Stimulated activated effector memory CD8-positive, alpha-beta T cell treated with anti-CD3 and anti-CD28 coated beads, Interleukin-12 subunit alpha, Interleukin-12 subunit beta, amount 100 ng/mL, for 72 hours (primary cell): ENCODE data around the gene BRSK2.

ENCODE experiments used
- ATAC-seq: fragments of 150-1000 bp; cut with Tn5 transposase; 2 replicates; pipeline ENCODE4 v1.10.0; 2021
- DNase-seq, 2 donors: peaks; one replicate each; pipeline ENCODE4 v3.0.0; 2021 to 2022; ENCODE audit warnings: low spot score in 2 of 2
- H3K27ac Mint-ChIP-seq: one replicate; pipeline ENCODE4 v1.8.0; 2022; ENCODE audit warnings: mild to moderate bottlenecking, mixed read lengths
- H3K36me3 Mint-ChIP-seq: one replicate; pipeline ENCODE4 v1.8.0; 2022; ENCODE audit warnings: mild to moderate bottlenecking, mixed read lengths
- H3K4me1 Mint-ChIP-seq: one replicate; pipeline ENCODE4 v1.8.0; 2022; ENCODE audit warnings: mixed read lengths
- H3K4me3 Mint-ChIP-seq: one replicate; pipeline ENCODE4 v1.8.0; 2022; ENCODE audit warnings: mild to moderate bottlenecking, mixed read lengths
- H3K9me3 Mint-ChIP-seq: one replicate; pipeline ENCODE4 v1.8.0; 2022; ENCODE audit warnings: mixed read lengths

Gene BRSK2

DNA sequence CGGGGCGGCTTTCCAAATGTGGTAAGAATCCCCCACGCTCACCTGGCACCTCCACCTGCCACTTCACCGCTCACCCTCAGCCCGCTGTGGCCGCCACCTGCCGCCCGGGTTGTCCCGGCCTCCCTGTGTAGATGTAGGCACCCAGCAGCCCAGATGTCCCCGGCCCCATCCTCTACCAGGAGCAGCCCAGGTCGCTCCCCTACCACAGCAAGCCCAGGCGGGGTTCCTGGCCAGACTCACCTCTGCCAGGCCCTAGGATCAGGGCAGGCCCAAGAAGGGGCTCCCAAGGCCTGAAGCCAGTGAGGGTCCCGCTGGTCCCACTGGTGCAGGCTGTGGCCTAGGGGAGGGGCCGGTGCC is 69.5 kb downstream of the BRSK2 start:
- ATAC-seq (no peak), DNase-seq (no peak)
- Mint-ChIP-seq H3K36me3 (no peaks in the 10 kb centered on the region), H3K4me1 (no peaks in the 10 kb centered on the region), H3K9me3 (no peaks in the 10 kb centered on the region), H3K27ac (no peak overlapping the region), H3K4me3 (no peak overlapping the region)

DNA sequence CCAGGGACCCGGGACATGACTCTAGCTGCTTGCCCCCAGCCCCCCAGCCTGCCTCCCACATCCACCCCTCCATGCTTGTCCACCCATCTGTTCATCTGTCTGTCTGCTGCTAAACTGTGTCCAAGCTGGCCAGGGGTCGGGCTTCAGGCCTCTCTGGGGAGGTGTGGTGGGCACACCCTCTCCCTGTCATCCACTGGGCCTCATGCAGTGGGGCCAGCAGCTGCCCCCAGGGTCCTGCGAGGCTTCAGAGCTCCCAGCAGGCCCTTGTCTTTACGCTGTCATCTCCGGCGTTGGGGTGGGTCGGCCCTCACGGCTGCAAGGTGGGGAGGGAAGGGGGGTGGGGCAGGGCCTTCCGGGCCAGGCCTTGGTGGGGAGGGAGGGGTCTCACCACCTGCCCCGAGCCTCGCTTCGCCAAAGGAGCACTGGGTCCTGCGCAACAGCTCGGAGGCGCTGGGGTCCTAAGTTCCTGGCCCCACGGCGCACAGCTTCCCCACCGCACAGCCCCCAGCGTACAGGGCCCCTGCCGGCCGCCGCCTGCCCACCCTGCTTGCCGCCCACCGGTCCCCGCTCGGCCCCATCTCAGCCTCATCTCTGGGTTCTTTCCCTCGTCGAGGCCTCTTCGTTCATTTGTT is 70.1 kb downstream of the BRSK2 start:
- no peak overlapping the region for H3K27ac Mint-ChIP-seq
- H3K9me3 Mint-ChIP-seq, result no peaks in the 10 kb centered on the region
- H3K4me3 Mint-ChIP-seq, result no peak overlapping the region

DNA sequence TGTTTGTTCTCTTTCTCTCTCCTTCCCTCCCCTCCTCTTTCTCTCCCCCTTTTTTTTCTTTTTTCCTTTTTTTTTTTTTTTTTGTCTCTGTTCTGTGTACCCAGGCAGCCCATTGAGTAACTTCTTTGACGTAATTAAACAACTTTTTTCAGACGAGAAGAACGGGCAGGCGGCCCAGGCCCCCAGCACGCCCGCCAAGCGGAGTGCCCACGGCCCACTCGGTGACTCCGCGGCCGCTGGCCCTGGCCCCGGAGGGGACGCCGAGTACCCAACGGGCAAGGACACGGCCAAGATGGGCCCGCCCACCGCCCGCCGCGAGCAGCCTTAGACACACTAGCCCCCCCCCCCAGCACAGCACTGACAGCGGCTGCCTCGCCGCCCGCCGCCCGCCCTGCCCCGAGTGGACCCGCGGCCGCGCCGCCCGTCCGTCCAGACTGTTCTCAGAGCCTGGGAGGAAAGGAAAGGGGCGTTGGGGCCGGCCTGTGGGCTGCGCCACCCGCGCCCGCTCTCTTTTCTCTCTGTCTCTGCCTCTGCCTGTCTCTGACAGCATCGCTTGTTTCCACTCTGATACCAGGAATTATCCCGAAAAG is 70.8 kb downstream of the BRSK2 start:
- H3K4me1 Mint-ChIP-seq, result no peaks in the 10 kb centered on the region
- H3K4me3 Mint-ChIP-seq, result no peak overlapping the region
- H3K36me3 Mint-ChIP-seq, result no peaks in the 10 kb centered on the region
- H3K9me3 Mint-ChIP-seq, result no peaks in the 10 kb centered on the region
- DNase-seq, result no peak
- ATAC-seq, result no peak
- H3K27ac Mint-ChIP-seq, result no peak overlapping the region

More for the DNA sequence above, 70.1 kb downstream of the BRSK2 start:
- ATAC-seq (no peak), DNase-seq (no peak)
- Mint-ChIP-seq H3K4me1 (no peaks in the 10 kb centered on the region), H3K36me3 (no peaks in the 10 kb centered on the region)

DNA sequence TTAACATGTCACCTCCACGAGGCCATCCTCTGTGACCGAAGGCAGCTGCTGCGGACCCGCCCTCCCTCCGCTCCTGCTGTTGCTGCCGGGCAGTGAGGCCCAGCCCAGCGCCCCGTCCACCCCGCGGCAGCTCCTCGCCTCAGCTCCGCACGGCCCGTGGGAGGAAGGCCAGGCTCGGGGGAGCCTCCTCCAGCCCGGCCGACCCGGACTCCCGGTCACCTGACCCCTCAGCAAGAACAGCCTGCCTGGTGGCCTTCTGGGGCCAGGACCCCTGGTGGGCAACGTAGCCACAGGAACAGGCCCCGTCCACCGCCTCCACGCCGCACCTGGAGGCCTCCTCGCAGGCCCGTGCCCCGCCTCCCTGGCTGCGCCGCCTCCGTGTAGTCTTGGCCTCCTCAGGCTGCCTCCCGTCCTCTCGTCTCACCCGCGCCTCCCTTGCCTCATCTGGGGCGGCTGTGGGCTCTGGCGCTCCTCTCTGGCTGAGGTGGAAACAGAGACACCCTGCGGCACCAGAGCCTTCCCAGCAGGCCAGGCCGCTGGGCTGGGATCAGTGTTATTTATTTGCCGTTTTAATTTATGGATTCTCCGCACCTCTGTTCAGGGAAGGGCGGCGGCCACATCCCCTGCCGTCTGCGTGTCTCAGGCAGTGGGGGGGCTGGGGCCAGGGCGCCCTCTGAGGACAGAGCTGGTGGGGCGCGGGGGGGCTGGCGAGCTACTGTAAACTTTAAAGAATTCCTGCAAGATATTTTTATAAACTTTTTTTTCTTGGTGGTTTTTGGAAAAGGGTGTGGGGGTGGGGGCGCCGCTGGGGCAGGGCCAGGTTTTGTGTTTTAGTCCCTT is 71.5 kb downstream of the BRSK2 start:
- ATAC-seq, result no peak
- no peak overlapping the region for H3K27ac Mint-ChIP-seq
- no peaks in the 10 kb centered on the region for H3K36me3 Mint-ChIP-seq
- H3K9me3 Mint-ChIP-seq, result no peaks in the 10 kb centered on the region
- DNase-seq, result no peak
- no peaks in the 10 kb centered on the region for H3K4me1 Mint-ChIP-seq
- no peak overlapping the region for H3K4me3 Mint-ChIP-seq

DNA sequence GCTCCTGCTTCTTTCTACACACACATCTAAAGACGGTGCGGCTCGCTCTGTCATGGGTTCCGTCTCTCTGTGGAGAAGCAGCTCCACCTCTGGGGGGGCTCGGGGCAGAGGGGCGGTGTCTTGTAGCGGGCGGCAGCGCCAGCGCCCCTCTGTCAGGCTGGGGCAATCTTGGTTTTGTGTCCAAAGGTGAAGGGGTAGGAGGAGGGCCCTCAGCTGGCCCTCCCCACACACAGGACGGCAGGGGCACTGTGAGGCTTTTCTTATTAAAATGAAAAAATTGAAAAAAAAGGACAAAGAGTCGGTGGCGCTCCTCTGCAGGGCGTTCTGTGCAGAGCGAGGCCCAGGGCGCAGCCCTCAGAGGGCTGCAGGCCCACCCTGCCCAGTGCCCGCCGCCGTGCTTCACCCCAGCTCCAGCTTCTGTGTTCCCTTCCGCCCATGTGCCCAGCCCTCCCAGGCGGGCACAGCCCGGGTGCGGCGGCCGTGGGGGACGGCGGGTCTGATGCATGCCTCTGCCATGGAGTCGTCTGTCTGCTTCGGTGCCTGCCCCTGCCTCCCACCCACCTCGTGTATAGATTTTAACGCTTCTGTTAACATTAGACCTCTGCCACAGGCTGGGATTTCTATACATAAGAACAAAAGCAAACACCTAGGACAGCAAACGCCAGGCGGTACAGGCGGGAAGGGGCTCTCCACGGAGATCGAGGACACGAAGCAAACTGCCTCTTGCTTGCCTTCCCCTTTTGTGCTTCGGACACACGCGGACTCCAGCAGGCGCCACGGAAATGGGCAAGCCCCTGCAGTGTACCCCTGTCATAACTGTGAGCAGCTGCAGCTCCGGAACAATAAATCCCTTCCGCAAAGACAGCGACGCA is 72.3 kb downstream of the BRSK2 start:
- H3K4me3 Mint-ChIP-seq, result no peak overlapping the region
- H3K4me1 Mint-ChIP-seq, result peaks cover 5% of the 10 kb centered on the region
- DNase-seq, result no peak
- no peak for ATAC-seq
- H3K36me3 Mint-ChIP-seq, result peaks cover 6% of the 10 kb centered on the region
- no peaks in the 10 kb centered on the region for H3K9me3 Mint-ChIP-seq
- no peak overlapping the region for H3K27ac Mint-ChIP-seq

DNA sequence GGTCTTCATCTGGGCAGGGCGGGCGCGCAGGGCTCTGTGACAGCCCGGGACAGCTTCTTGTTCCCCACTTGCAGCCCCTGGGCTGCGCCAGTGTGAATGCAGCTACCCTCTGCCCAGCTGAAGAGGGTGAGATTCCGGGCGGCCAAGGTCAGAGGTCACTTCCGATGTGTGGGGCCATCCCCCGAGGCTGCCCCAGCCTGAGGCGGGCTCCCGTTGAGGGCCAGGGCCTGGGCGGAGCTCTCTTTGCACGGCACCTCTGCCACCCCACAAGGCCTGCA is 72.9 kb downstream of the BRSK2 start:
- no peak overlapping the region for H3K27ac Mint-ChIP-seq
- ATAC-seq, result no peak
- H3K9me3 Mint-ChIP-seq, result no peaks in the 10 kb centered on the region
- DNase-seq, result no peak
- H3K4me1 Mint-ChIP-seq, result peaks cover 10% of the 10 kb centered on the region
- H3K4me3 Mint-ChIP-seq, result no peak overlapping the region
- H3K36me3 Mint-ChIP-seq, result peaks cover 11% of the 10 kb centered on the region

DNA sequence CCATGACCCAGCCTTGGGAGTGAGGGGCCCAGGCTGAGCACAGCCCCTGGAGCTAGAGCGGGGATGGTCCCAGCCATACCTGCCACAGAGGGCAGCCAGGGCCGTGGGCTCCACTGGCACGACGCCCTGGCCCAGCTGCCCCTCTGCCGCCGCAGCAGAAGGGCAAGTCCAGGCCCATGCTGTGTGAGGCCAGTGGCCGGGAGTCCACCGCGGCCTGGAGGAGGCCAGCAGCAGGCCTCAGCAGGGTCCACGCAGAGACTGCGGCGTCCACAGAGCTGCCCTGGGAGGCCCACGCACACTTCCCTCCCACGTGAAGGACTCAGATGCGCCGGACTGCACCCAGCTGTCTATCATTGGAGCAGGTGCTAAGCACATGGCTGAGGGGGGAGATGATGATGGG is 73.3 kb downstream of the BRSK2 start:
- ATAC-seq (no peak), DNase-seq (no peak)
- no peaks in the 10 kb centered on the region for H3K9me3 Mint-ChIP-seq
- no peak overlapping the region for H3K4me3 Mint-ChIP-seq
- peaks cover 11% of the 10 kb centered on the region for H3K36me3 Mint-ChIP-seq
- no peak overlapping the region for H3K27ac Mint-ChIP-seq
- H3K4me1 Mint-ChIP-seq, result peaks cover 10% of the 10 kb centered on the region

DNA sequence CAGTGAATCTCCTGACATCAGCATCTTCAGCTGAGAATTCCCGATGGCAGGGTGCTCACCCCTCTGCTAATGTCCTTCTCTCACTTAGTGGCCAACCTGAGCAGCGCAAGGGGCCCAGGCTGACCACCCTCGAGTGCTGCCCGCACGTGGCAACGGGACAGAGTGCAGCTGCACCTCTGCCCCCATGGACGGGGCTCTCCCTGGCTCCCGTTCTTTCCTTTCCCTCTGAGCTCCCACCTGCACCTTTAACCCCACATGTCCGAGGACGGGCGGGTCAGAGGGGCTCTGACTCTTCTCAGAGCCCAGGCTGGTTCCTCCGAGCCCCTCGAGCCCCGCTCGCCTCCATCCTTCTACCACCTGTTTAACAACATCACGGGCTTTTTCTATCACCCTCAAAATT is 77.0 kb downstream of the BRSK2 start:
- no peak for DNase-seq
- no peaks in the 10 kb centered on the region for H3K9me3 Mint-ChIP-seq
- peaks cover 11% of the 10 kb centered on the region for H3K36me3 Mint-ChIP-seq
- no peak overlapping the region for H3K4me3 Mint-ChIP-seq
- H3K27ac Mint-ChIP-seq, result peak overlapping the region; percentile 82
- no peak for ATAC-seq
- peaks cover 10% of the 10 kb centered on the region for H3K4me1 Mint-ChIP-seq

DNA sequence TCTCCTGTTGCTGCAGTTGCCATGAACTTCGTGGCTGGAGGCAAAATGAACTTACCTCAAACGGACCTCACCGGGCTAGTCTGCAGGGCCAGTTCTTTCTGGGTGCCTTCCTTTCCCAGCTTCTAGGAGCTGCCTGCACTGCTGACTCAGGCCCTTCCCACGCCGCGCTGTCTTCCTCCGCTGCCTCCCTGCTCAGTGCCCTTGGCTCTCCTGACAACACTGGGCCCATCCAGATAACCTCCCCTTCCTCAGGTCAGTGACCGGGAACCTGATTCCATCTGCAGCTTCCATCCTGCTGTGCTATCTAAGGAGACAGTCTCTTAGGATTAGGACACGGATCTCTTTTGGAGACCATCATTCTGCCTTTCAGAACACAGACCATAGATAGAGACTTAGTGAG is 77.5 kb downstream of the BRSK2 start:
- DNase-seq (no peak), ATAC-seq (no peak)
- no peak overlapping the region for H3K4me3 Mint-ChIP-seq
- peak overlapping the region; percentile 82 for H3K27ac Mint-ChIP-seq
- peaks cover 10% of the 10 kb centered on the region for H3K4me1 Mint-ChIP-seq
- no peaks in the 10 kb centered on the region for H3K9me3 Mint-ChIP-seq
- peaks cover 11% of the 10 kb centered on the region for H3K36me3 Mint-ChIP-seq

DNA sequence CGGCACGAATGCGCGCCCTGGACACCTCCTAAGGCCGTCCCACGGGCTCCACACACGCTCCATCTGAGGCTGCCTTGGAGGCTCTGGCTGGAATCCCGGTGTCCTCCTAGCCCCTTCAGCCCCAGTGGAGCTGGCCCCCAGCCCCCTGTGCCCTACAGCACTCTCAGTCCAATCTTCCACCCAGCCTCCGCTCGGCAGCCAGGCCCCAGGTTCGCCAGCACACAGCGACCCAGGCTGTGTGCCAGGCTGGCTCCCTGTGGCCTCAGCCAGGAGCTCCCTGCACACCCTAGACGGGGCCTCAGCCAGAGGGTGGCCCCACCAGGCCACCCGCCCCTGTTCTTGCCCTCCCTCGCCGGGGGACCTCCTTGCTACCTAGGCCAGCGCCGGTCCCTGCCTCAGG is 78.3 kb downstream of the BRSK2 start:
- Mint-ChIP-seq H3K4me3 (no peak overlapping the region), H3K4me1 (peaks cover 10% of the 10 kb centered on the region), H3K27ac (peak overlapping the region; percentile 82), H3K9me3 (no peaks in the 10 kb centered on the region), H3K36me3 (peaks cover 11% of the 10 kb centered on the region)
- DNase-seq, result no peak
- no peak for ATAC-seq

DNA sequence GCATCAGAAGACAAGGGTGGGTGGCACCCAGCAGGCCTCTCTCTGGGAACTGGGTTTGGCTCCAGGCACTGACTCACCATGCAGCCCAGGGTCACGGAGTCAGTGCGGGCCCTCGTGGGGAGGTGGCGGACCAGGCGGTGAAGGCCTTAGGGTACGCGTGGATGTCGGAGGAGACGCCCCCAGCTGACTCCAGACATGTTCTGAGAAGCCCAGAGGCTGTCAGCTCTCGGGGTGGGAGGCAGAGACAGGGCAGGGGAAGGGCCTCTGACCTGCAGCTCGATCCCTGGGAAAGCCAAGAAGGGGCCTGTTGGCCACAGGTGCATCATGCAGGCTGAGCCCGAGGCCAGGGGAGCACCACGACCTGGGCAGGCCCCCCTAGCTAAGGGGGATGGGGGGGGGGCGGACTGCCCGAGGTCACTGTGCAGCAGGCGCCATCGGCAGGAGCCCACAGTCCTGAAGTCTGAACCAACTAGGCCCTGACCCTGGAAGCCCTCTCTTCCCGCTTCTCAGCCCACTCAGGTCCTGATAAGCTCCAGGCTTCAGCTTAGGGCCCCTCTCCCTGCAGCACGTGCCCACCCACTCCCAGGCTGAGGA is 78.8 kb downstream of the BRSK2 start:
- ATAC-seq, result no peak
- peaks cover 11% of the 10 kb centered on the region for H3K36me3 Mint-ChIP-seq
- H3K4me1 Mint-ChIP-seq, result peaks cover 10% of the 10 kb centered on the region

DNA sequence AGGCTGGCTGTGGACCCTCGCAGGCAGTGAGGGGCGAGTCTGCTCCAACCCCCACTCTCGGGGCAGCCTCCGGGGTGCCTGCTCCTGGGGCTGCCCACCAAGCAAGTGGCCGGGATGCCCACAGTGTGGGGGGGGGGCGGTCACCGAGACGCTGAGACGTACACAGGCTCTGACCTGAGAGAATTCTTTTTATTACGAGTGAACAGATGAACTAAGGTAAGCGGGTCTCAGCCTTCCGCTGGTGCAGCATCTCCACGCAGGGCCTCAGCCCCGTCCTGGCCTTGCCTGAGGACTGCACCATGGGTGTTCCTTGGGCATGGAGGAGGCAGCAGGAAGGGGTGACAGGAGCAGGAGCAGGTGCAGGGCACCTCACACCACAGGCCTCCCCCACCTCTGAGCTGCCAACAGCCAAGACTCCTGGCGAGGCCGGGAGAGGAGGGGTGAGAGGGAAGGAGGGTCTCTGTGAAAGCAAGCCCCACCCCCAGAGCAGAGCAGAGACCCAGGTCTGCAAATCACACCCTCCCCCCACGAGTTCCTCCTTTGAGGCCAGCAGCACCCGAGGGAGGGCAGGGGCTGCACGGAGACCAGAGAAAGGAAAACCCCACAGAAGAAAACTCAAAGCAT is 79.7 kb downstream of the BRSK2 start:
- no peak overlapping the region for H3K27ac Mint-ChIP-seq
- no peak overlapping the region for H3K4me3 Mint-ChIP-seq
- H3K36me3 Mint-ChIP-seq, result peaks cover 16% of the 10 kb centered on the region

More for the DNA sequence above, 78.8 kb downstream of the BRSK2 start:
- no peaks in the 10 kb centered on the region for H3K9me3 Mint-ChIP-seq
- no peak overlapping the region for H3K4me3 Mint-ChIP-seq
- H3K27ac Mint-ChIP-seq, result no peak overlapping the region
- no peak for DNase-seq

DNA sequence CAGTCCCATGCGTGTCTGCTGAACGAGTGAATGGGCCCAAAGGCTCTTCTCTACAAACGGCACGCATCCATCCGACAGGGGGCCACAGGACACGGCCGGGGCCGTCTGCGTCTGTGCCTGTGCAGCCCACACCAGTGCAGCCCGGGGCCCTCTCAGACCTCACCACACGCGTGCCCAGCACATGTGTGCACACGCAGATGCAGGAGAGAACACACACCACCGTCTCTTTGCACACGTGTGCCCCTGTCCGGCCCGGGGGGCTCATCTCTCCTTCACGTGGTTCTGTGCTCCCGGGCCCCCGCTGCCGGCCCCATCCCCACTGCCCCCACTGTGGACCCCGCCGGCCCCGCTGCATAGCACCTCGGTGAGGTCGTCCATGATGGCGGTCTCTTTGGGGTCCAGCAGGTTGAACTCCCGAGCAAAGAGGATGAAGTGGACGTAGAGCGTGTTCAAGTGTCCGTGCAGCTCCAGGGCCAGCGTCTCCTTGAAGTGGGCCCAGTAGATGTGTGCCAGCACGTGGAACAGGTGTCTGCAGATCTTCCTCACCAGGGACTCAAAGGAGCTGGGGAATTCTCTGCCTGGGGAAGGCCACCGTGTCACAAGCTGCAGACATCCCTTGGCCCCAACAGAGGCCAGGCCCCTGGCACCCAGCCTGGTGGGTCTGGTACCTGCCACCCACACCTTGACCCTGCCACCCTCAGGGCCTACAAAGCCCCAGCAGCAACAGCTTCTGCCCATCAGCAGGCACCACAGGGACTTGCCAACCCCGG is 80.4 kb downstream of the BRSK2 start:
- Mint-ChIP-seq H3K4me3 (no peak overlapping the region), H3K4me1 (peaks cover 10% of the 10 kb centered on the region), H3K9me3 (no peaks in the 10 kb centered on the region), H3K36me3 (peaks cover 20% of the 10 kb centered on the region), H3K27ac (no peak overlapping the region)
- ATAC-seq, result peak; percentile 3
- DNase-seq, result no peak

More for the DNA sequence above, 79.7 kb downstream of the BRSK2 start:
- ATAC-seq (no peak), DNase-seq (no peak)
- H3K4me1 Mint-ChIP-seq, result peaks cover 10% of the 10 kb centered on the region
- no peaks in the 10 kb centered on the region for H3K9me3 Mint-ChIP-seq
